NCI-H510A treated with DMSO at 0.1 percent for 48 hours (cell line): Measurements from ENCODE around the gene ABCB10.
"Not testable (repeated sequence)": the region's sequence is repeated elsewhere in the genome, so short reads cannot be mapped to it uniquely, and the experiment has no call there.

ENCODE experiments used
- DNase-seq: peaks from one replicate; lab custom pipeline; 2025; lab: John Stamatoyannopoulos, UW

ABCB10 gene

DNA sequence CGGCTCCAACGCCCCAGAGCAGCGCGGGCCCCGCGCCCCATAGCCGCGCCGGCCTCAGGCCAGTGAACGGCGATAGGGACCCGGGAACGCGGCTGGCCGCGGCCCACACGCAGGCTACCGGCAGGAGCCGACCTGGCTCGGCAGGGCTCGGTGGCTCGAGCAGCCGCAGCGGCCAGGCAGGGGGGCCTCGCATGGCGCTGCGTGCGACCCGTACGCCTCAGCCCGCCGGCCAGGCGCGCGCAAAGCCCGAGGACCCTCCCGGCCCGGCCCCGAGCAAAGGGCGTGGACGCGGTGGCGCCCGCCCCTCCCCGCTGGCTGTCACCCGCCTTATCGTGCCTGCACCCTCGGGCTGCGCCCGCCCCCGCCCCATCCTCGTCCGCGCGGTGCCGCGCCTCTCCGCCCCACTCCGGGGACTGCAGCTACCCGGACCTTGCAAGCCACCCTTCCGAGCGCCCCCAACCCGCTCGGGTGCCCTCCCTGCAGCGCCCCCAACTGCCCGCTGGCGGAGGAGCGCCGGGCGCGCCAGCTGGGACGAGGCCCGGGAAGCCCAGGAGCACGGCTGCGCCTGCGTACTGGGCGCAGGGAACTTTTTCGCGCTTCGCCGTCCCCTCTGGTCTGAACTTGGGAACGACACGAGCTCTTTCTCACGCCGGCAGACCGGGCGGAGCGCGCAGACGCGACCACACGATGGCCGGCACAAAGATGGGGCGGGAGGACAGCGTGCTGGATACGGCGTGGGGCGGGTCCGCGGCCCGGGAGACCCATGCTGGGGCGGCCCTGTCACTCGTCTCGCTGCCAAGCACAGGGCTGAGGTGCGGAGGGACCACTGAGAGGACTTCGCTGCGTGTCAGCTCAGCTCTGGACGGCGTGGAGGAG is at the start of gene ABCB10:
ABCB10 (minus strand) TSS at position 248 of the 876 bp plus-strand sequence; CDS start at position 193, 55 bp downstream.
- DNase-seq, result peak; percentile 96

DNA sequence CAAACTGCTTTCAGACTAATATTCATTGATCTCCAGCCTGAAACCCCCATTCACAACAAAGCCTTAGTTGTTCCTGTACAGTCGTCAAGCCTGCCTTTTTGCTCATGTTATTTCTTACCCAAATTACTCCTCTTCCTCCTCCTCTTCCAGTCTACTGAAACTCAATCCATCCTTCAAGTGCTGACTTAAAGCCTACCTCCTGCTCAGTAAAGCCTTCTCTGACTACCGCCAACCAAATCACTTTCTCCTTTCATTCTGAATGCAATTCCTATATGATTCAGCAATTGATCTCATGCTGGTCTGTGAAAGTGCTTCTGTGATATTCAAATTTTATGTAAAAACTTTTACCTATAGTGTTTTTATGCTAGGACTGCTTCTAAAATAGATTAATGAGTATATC is 48.9 kb upstream of the ABCB10 start:
- DNase-seq, result no peak

DNA sequence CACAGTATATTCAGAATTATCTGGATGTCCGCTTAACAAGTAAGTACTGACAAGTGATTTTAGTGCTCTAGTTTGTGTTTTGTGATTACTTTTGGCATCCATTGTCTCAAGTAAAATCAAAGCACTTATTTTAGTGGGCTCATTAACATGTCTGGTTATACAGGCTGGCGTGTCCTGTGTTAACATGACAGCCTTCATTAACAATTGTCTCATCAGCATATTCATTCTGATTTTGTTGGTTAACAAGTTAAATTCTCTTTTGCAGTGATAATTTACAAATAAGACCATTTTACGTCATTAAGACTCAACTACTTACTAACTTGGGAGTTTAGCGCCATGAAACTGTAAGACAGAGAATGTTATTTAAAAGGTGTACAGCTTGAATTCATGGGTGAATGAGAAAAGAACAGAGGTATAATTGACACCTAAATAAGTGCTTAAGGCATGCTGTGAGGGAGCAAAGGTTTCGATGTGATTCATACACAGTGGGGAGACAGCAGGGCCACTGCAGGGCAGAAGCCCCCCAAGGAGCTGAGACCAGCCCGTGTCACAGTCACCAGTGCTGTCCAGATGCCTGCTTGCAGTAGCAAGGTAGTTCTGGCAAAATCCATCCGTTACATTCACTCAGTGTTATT is 45.0 kb upstream of the ABCB10 start:
- DNase-seq, result no peak

DNA sequence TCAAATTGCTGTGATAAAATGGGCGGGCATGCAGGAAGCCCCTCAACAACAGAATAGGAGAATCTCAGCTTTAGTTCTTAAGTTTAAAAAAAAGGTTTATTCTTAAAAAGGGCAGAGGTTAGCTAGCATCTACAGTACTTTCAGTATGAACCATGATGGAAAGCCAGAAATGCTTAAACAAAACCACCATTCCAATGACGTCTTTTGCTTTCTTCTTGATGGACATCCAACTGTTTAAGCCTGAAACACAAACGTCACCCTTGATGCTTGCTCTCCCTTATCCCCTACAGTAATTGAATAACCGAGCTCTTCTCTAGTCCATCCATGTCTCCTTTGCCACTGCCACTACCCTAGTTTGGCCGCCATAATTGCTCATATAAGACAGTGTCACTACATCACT is 41.7 kb upstream of the ABCB10 start:
- no peak for DNase-seq

DNA sequence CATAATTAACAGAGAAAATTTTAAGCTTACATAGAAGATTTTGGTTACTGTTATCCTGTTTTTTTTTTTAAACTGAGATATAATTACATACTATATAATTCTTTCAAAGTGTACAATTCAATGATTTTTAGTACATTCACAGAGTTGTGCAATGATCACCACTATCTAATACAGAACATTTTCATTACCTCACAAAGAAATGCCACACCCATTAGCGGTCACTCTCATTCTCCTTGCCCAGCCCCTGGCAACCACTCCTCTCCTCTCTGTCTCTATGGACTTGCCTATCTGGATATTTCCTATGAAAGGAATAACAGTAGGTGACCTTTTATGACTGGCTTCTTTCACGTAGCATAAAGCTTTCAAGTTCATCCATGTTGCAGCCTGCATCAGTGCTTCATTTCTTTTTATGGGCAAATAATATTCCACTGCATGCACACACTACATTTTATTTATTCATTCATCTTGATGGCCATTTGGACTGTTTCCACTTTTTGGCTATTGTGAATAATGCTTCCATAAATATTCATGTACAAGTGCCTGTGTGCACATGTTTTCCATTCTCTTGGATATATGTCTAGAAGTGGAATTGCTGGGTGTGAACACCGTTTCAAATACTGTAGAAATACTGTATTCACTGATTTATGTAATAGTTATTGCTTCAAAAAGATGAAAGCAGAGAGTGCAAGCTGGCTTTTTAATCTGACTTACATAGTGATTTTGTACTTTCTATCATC is 40.9 kb upstream of the ABCB10 start:
- DNase-seq, result no peak

DNA sequence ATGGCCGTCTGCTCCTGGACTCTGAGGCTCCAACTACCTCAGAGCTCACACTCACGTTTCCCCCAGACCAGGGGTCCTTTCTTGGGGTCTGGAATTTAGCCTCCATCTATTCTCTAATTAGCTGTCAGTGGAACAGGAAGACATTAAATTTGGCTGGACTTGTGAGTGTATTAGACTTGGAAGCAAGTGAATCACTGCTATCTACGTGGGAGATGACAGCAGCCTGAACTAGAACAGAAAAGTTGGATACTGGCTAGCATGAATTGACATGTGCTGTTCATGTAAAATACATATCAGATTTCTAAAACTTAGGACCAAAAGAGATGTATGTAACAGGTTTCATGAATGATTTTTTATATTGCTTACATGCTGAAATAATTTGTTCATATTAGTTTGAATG is 39.4 kb upstream of the ABCB10 start:
- no peak for DNase-seq

DNA sequence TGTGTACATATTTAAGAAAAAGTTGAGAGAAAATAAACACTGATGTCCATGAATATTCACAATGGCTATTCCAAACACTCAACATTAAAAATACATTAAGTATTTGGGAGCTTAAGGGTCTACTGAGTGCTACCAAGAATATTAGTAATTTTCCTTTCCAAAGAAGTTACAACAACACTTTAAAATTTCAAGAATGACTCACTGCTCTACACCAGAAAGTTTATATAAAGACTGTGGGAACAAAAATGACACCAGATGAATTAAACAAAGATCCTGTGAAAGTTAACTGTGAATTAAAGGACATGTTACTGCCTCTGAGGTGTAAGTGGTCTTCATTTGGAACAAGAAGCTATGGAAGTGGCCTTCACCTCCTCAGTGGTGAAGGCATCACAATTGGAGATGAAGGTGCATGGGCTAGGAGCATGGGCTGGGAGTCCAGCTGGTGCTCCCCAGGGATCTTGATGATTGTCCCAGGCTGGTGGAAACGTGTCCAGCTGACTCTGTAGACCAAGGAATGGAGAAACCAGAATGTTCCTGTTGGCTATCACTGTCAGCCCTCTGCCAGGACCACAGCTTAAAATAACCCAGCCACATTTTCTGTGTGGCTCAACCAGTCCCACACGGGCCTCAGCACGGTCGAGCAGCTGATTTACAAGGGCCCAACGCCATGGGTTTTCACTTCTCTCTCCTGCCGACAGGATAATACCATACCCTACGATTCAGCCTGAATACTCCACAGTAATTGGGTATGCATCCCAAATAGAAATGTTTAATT is 38.6 kb upstream of the ABCB10 start:
- no peak for DNase-seq

DNA sequence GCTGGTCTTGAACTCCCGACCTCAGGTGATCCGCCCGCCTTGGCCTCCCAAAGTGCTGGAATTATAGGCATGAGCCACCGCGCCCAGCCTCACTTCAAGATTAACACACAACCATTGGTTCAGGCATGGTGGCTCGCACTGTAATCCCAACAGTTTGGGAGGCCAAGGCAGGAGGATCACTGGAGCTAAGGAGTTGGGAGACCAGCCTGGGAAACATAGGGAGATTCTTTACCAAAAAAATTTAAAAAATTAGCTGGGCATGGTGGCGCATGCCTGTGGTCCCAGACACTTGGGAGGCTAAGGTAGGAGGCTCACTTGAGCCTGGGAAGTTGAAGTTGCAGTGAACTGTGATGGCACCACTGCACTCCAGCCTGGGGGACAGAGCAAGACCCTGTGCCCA is 37.4 kb upstream of the ABCB10 start:
- DNase-seq, result not testable (repeated sequence)

DNA sequence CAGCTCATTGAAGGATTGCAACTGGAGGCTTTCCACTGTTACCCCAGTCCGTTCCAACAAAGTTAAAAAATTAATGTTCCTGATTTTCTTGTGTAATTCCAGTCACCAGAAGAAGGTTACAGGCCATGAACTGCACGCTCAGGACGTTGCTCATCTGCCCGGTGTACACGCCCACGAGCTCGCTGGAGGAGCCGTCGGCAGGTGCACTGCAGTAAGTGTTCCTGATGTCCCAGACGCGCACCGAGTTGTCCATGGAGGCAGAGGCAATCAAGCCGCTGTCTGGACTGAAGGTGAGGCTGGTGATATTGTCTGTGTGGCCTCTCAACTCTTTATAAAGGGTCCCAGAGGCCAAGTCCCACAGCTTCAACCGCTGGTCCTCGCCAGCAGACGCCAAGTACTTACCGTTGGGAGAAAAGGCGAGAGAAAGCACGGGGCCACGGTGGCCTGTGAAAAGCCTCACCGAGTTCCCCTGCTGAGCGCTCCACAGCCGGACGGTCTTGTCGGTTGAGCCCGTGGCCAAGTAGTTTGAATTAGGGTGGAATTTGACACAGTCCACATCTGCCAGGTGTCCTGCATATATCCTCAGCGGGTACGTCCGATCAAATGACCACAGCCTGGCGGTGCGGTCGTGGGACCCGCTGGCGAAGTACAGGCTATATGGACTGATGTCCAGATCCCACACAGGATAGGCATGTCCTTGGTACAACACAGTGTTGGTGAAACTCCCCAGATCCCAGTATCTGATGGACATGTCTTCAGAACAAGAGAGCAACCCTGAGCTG is 35.9 kb upstream of the ABCB10 start:
- no peak for DNase-seq

DNA sequence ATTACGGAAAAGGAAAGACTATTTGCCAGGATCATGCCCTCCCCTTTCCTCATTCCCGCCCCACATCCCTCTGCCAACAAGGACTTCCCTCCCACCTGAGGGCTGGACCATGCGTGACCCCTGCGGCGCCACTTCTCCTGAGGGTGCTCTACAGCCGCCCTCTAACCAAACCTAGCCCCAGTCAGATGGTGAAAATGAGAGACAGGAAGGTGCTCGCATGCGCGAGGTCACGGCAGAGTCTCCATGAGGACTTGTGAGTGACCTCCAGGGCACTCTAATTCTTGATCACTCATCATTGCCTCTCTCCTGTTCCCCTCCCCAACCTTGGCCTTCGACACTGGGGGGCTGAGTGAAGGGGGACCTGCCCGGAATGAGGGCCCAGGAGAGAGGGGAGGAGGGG is 35.3 kb upstream of the ABCB10 start:
- DNase-seq, result no peak

DNA sequence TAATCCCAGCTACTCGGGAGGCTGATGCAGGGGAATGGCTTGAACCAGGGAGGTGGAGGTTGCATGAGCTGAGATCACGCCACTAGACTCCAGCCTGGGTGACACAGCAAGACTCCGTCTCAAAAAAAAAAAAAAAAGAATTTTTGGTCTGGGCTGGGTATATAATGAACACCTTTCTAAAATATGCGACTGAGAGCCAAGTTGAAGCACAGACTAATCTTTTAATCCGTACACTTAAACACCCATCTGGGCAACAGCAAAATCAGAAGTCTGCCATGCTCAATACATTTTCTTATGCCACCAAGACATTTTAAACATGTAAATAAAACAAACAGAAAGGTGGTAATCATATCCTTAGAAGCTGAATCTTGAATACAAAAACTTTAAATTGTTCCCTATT is 31.6 kb upstream of the ABCB10 start:
- no peak for DNase-seq

DNA sequence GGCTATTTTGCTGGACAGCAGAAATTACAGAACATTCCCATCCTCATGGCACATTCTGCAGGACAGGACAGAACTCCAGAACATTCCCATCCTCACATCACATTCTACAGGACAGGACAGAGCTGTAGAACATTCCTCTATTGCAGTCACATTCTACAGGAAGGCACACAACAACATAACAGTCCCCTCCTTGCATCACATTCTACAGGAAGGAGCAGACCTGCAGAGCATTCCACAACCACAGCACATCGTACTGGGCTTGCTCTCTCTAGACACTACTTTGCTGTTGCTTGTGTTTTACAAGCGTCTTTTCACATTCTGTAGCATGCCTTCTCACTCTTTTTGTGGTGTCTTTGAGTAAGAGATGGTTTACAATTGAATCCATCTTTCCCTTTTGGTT is 26.8 kb upstream of the ABCB10 start:
- DNase-seq, result no peak

DNA sequence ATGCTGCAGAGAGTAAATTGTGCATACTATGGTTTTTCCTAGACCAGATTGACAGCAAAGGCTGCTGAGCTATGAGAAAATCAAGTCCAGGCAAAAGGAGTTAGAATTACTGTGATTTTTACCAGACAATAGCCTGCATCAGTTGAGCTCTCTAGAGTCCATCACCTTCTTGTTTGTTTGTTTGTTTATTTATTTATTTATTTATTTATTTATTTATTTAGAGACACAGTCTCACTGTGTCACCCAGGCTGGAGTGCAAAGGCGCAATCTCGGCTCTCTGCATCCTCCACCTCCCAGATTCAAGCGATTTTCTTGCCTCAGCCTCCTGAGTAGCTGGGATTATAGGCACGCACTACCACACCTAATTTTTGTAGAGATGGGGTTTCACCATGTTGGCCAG is 24.2 kb upstream of the ABCB10 start:
- DNase-seq, result no peak

DNA sequence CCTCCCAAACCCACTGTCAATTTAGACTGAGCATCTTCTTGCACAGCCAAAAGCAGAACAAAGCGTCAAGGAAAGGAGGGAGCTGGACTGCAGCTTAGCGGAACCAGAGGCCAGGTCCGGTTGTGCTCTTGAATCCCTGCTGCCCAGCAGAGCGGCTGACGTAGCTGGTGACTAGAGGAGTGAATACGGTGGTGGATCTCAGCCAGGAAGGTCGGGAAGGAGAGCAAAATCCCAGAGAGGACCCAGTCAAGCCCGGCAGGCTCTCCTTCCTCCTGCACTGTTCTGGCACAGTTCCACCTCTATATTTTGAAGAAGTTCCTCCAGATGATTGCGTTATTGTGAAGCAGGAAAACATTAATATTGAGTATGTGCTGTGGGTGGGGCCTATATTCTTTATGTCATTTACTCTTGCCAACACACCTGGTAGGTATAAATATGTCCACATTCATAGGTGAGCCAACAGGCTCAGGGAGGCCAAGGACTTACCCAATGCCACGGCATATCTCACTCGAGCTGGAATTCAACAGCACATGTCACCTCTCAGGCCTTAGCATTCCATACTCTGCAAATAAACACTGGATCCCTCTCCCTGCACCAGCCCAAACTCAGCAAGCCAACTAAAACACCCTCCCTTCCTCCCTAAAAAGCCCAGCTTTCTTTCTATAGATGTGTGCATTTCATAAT is 23.6 kb upstream of the ABCB10 start:
- DNase-seq, result peak; percentile 23

DNA sequence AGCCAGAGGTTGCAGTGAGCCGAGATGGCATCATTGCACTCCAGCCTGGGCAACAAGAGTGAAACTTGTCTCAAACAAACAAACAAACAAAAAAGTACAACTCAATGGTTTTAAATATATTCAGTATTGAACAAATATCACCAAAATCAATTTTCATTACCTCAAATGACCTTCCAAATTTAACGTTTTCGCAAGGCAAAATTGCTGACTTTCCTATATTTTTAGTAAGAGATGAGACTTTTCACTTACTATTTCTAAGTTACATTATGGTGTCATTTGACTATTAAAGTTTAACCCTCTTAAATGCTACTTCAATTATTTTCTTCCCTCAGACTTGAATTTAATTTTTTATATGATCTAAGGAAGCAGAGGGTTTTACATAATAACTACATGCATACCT is 23.0 kb upstream of the ABCB10 start:
- DNase-seq, result no peak

DNA sequence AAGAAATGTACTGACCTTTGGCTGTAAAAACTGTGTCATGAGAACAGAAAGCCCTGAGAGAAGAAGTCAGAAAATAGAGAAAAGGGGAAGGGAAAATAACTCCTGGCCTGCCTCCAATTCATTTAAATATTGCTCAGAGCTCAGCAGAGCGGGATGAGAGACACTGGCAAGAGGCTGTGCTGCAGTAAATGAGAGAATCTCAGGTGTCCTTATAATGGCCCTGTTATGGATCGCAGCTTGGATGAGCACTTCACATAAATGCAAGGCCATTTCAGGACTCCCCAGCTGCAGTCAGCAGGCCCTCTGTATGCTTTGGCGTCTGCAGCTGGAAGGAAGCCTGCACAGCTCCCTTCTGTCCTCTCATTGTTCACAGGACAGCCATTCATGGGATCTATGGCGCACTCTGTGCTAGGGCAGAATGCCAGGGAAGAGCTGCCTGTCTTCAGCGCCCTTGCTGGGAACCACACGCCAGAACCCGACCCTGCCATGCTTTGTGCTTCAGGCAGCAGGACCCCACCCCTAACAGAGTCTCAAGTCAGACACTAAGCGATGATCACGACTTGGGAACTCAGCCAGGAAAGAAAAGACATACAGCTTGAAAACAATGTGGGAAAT is 20.7 kb upstream of the ABCB10 start:
- peak; percentile 51 for DNase-seq

DNA sequence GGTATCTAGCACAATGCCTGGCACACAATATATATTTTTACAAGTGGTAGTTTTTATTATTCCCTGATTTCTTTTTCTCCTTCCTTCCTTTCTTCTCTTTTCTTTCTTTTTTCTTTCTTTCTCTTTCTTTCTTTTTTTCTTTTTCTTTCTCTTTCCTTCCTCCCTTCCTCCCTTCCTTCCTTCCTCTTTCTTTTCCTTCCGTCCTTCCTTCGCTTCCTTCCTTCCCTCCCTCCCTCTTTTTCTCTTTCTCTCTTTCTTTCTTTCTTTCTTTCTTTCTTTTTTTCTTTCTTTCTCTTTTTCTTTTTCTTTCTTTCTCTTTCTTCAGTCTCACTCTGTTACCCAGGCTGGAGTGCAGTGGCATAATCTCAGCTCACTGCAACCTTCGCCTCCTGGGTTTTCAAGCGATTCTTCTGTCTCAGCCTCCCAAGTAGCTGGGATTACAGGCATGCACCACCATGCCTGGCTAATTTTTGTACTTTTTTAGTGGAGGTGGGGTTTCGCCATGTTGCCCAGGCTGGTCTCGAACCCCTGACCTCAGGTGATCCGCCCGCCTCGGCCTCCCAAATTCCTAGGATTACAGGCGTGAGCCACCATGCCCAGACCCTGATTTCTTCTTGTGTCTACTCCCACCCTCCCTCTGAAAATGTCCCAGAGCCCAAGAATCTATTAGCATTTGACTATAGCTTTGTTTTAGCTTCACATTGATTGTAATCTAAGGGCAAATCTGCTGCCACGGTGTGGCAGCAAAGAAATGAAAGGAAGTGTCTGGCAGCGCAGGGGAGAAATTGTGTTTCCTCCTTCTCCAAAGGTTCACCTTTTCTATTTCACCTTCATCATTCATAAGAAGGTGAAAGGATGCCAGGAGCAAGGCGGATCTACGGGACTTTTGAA is 19.9 kb upstream of the ABCB10 start:
- DNase-seq, result no peak

DNA sequence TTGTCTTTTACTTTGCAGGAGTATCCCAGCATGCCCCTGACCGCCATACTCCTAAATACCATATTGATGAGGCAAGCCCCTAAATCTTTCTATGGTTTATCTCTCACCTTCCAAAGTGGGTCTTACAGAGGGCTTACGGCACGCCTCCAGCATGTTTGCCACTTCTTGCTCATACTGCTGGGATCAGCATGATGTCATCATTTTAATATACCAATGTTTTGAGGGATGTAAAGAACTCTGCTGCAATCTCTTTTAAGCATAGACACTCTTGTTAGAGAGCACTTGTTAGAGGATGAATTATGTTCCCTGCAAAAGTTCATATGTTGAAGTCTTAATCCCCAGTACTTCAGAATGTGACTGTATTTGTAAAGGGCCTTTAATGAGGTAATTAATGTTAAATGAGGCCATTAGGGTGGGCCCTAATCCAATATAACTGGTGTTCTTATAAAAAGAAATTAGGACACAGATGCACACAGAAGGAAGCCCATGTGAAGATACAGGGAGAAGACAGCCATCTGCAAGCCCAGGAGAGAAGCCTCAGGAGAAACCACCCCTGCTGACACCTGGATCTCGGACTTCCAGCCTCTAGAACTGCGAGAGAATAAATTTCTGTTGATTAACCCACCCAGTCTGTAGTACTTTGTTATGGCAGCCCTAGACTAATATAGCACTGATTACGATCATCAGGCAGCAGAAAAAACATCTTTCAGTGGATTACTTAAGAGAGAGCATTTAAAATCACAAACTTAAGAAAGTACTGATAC is 16.4 kb upstream of the ABCB10 start:
- DNase-seq, result no peak
